ENCODE measurements around the gene LIMCH1.

Gene LIMCH1

DNA sequence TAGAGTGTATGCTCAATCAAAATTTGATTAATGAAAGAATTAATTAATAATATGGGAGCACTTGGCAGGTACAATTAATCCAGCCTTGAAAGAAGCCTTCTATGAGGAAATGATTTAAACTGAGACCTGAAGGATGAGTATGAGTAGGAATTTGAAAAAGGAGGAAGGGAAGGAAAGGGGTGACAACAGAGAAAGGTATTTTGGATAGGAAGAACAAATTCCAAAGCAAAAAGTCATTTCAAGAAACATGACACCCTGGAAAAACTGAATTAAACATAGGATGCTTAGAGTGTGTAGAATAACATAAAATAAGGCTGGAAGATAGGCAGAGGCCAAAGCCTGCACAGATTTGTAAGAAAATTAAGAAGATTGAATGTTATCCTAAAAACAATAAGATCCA, 180.9 kb downstream of the LIMCH1 start:
- Histone ChIP-seq H3K4me3 (ENCODE audit: low read length, poor library complexity, severe bottlenecking) (no peak overlapping the region), H4K20me1 (ENCODE audit: insufficient read depth, low read length, poor library complexity, severe bottlenecking) (no peaks in the 10 kb centered on the region), H3F3A (ENCODE audit: low read depth) (no peaks in the 10 kb centered on the region), H3K9me2 (replicated peaks; ENCODE audit: low read depth, low read length) (no peaks in the 10 kb centered on the region), H2AFZ (ENCODE audit: low read length) (no peak overlapping the region), H3K4me2 (ENCODE audit: low read depth, low read length, poor library complexity, severe bottlenecking) (no peak overlapping the region), H3K36me3 (ENCODE audit: insufficient read depth, low read length) (no peaks in the 10 kb centered on the region), H3K79me2 (ENCODE audit: insufficient read depth, low read length) (no peaks in the 10 kb centered on the region), H3K9me3 (ENCODE audit: insufficient read depth, low read depth, low read length) (0 out of 2 replicates have a peak, but pooled peaks cover 3% of the 10 kb centered on the region), H3K27me3 (ENCODE audit: insufficient read depth, low read length, poor library complexity, severe bottlenecking) (no peaks in the 10 kb centered on the region), H3K4me1 (ENCODE audit: insufficient read depth, low read length, poor library complexity, severe bottlenecking) (no peaks in the 10 kb centered on the region), H3K9ac (ENCODE audit: low read depth, low read length, poor library complexity, severe bottlenecking) (no peak overlapping the region)
- TF ChIP-seq EZH2phosphoT487 (IDR thresholded peaks at IDR 0.05; ENCODE audit: borderline replicate concordance), result no peak
- TF ChIP-seq, protein P1, sequence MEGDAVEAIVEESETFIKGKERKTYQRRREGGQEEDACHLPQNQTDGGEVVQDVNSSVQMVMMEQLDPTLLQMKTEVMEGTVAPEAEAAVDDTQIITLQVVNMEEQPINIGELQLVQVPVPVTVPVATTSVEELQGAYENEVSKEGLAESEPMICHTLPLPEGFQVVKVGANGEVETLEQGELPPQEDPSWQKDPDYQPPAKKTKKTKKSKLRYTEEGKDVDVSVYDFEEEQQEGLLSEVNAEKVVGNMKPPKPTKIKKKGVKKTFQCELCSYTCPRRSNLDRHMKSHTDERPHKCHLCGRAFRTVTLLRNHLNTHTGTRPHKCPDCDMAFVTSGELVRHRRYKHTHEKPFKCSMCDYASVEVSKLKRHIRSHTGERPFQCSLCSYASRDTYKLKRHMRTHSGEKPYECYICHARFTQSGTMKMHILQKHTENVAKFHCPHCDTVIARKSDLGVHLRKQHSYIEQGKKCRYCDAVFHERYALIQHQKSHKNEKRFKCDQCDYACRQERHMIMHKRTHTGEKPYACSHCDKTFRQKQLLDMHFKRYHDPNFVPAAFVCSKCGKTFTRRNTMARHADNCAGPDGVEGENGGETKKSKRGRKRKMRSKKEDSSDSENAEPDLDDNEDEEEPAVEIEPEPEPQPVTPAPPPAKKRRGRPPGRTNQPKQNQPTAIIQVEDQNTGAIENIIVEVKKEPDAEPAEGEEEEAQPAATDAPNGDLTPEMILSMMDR (conservative IDR thresholded peaks at IDR 0.05; ENCODE audit: low read length), result no peak

DNA sequence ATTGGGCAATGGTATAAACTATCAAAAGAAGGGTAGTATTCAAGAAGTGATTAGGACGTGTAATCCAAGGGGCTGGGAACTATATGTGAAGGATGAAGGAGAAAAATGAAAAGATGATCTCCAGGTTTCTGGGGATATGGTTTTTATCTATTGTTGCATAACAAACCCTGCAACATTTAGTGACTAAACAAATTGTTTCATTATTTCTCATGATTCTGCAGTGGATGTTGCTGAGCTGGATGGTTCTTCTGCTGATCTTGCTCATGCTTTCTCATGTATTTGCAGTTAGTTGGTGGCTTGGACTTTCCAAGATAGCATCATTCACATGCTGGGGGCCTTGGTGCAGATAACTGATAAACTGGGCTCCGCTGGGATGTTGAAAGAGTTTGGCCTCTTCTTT, 181.5 kb downstream of the LIMCH1 start:
- Histone ChIP-seq H3K79me2 (ENCODE audit: insufficient read depth, low read length) (no peaks in the 10 kb centered on the region), H3K27me3 (ENCODE audit: insufficient read depth, low read length, poor library complexity, severe bottlenecking) (no peaks in the 10 kb centered on the region), H3K9ac (ENCODE audit: low read depth, low read length, poor library complexity, severe bottlenecking) (no peak overlapping the region), H3K9me3 (ENCODE audit: insufficient read depth, low read depth, low read length) (0 out of 2 replicates have a peak, but pooled peaks cover 3% of the 10 kb centered on the region), H3K4me1 (ENCODE audit: insufficient read depth, low read length, poor library complexity, severe bottlenecking) (no peaks in the 10 kb centered on the region), H3K4me2 (ENCODE audit: low read depth, low read length, poor library complexity, severe bottlenecking) (no peak overlapping the region), H4K20me1 (ENCODE audit: insufficient read depth, low read length, poor library complexity, severe bottlenecking) (no peaks in the 10 kb centered on the region), H3K9me2 (replicated peaks; ENCODE audit: low read depth, low read length) (no peaks in the 10 kb centered on the region), H3K4me3 (ENCODE audit: low read length, poor library complexity, severe bottlenecking) (no peak overlapping the region), H2AFZ (ENCODE audit: low read length) (no peak overlapping the region), H3K36me3 (ENCODE audit: insufficient read depth, low read length) (no peaks in the 10 kb centered on the region), H3F3A (ENCODE audit: low read depth) (no peaks in the 10 kb centered on the region)
- TF ChIP-seq, protein P1 (conservative IDR thresholded peaks at IDR 0.05; ENCODE audit: low read length), result no peak
- TF ChIP-seq EZH2phosphoT487 (IDR thresholded peaks at IDR 0.05; ENCODE audit: borderline replicate concordance), result no peak

DNA sequence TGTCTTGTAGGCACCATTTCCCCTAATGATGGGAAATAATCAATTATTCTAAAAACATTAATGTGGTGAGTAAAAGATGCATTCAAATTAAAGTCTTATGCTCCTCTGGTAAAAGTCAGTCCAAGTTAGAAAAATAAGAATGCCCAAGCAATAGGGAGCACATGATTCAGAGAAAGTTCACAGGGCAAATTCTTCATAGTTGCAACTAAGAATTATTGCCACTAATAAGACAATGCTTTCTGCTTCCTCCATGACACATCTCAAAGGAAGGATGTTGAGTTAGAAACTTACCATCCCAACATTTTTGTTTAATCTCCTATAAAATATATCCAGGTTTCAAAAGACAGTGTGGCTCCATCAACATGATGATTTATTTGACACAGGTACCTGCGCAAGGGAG, 184.2 kb downstream of the LIMCH1 start:
- Histone ChIP-seq H3K4me1 (ENCODE audit: insufficient read depth, low read length, poor library complexity, severe bottlenecking) (no peaks in the 10 kb centered on the region), H3K27me3 (ENCODE audit: insufficient read depth, low read length, poor library complexity, severe bottlenecking) (no peaks in the 10 kb centered on the region), H3K36me3 (ENCODE audit: insufficient read depth, low read length) (no peaks in the 10 kb centered on the region), H3K79me2 (ENCODE audit: insufficient read depth, low read length) (no peaks in the 10 kb centered on the region), H3K4me3 (ENCODE audit: low read length, poor library complexity, severe bottlenecking) (no peak overlapping the region), H3K4me2 (ENCODE audit: low read depth, low read length, poor library complexity, severe bottlenecking) (no peak overlapping the region), H3K9me2 (replicated peaks; ENCODE audit: low read depth, low read length) (no peaks in the 10 kb centered on the region), H2AFZ (ENCODE audit: low read length) (no peak overlapping the region), H3K9me3 (ENCODE audit: insufficient read depth, low read depth, low read length) (0 out of 2 replicates have a peak, but pooled peaks cover 6% of the 10 kb centered on the region), H4K20me1 (ENCODE audit: insufficient read depth, low read length, poor library complexity, severe bottlenecking) (no peaks in the 10 kb centered on the region), H3K9ac (ENCODE audit: low read depth, low read length, poor library complexity, severe bottlenecking) (no peak overlapping the region), H3F3A (ENCODE audit: low read depth) (no peaks in the 10 kb centered on the region)
- TF ChIP-seq EZH2phosphoT487 (IDR thresholded peaks at IDR 0.05; ENCODE audit: borderline replicate concordance), result no peak
- TF ChIP-seq, protein P1 (conservative IDR thresholded peaks at IDR 0.05; ENCODE audit: low read length), result no peak

All from Loucy (cell line).